Measurements from ENCODE around the gene RFTN1. TPM values are rescaled to one million over a fixed set of nuclear protein-coding genes. Genes with fewer than 3 reads are reported as not detected.
A peak's percentile ranks its signal among the peaks of the same experiment; 100 is the strongest.

RFTN1 gene
- total RNA-seq, 4 donors from 2014 or later, result 42.4 to 94.4 (median 62.5) TPM

- TF ChIP-seq CTCF (IDR thresholded peaks at IDR 0.05), result no peak
- DNase-seq (ENCODE audit: low spot score) (no peak), ATAC-seq (ENCODE audit: low FRiP score) (no peak)
Measured at GRCh38 chr3:16286161-16286560, 227.3 kb downstream of the RFTN1 start.

GRCh38 chr3:16284633-16285032, 228.9 kb downstream of the RFTN1 start:
- DNase-seq (ENCODE audit: low spot score), result no peak
- ATAC-seq (ENCODE audit: low FRiP score), result no peak
- TF ChIP-seq CTCF (IDR thresholded peaks at IDR 0.05), result no peak

GRCh38 chr3:16280671-16281070, 232.8 kb downstream of the RFTN1 start:
- no peak for TF ChIP-seq CTCF (IDR thresholded peaks at IDR 0.05)
- ATAC-seq (ENCODE audit: low FRiP score), result no peak
- DNase-seq (ENCODE audit: low spot score), result no peak

GRCh38 chr3:16279010-16279801, 234.3 kb downstream of the RFTN1 start:
- peak; percentile 48 for ATAC-seq (ENCODE audit: low FRiP score)

GRCh38 chr3:16277471-16277870, 236.0 kb downstream of the RFTN1 start:
- no peak for DNase-seq (ENCODE audit: low spot score)
- no peak for ATAC-seq (ENCODE audit: low FRiP score)
- no peak for TF ChIP-seq CTCF (IDR thresholded peaks at IDR 0.05)

More at GRCh38 chr3:16279010-16279801, 234.3 kb downstream of the RFTN1 start:
- no peak for TF ChIP-seq CTCF (IDR thresholded peaks at IDR 0.05)
- DNase-seq (ENCODE audit: low spot score), result no peak

GRCh38 chr3:16273867-16274266, 239.6 kb downstream of the RFTN1 start:
- no peak for ATAC-seq (ENCODE audit: low FRiP score)
- TF ChIP-seq CTCF (IDR thresholded peaks at IDR 0.05), result no peak
- no peak for DNase-seq (ENCODE audit: low spot score)

- no peak for DNase-seq (ENCODE audit: low spot score)
- ATAC-seq (ENCODE audit: low FRiP score), result no peak
- TF ChIP-seq CTCF (IDR thresholded peaks at IDR 0.05), result no peak
Measured at GRCh38 chr3:16272588-16272987, 240.9 kb downstream of the RFTN1 start.
